ENCODE measurements around the gene MED27. TPM values are rescaled to one million over a fixed set of nuclear protein-coding genes. Genes with fewer than 3 reads are reported as not detected.

The MED27 gene
- total and polyA plus RNA-seq, 9 of the 15 experiments (the other 6 are each of a cell fraction or from before 2014, with no cell fraction given): 24.4 to 91.0 (median 36.1) TPM

DNA sequence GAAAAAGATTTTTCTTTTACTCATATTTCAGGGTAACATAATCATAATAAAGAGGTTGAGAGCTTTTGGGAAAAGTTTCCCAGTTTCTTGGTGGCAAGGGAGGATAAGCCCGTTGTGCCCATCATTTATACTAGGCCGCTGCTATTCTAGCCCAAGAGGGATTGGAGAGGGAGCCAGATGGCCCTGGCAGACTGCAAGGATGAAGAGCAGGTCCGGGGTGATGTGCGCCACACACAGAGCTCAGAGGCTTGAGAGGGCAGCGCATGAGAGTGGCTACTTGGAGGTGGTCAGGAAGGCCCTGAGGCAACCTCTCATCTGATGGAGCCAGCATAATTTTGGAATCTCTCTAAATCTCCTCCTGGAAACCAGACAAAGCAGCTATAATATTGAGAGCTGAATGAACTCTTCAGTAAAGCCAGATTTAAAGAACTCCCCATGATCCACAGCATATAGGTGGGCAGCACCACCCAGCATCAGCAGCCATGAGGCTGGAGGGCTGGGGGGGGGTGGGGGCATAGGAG, 110.1 kb downstream of the MED27 start (continued):
- TF ChIP-seq, protein P1, sequence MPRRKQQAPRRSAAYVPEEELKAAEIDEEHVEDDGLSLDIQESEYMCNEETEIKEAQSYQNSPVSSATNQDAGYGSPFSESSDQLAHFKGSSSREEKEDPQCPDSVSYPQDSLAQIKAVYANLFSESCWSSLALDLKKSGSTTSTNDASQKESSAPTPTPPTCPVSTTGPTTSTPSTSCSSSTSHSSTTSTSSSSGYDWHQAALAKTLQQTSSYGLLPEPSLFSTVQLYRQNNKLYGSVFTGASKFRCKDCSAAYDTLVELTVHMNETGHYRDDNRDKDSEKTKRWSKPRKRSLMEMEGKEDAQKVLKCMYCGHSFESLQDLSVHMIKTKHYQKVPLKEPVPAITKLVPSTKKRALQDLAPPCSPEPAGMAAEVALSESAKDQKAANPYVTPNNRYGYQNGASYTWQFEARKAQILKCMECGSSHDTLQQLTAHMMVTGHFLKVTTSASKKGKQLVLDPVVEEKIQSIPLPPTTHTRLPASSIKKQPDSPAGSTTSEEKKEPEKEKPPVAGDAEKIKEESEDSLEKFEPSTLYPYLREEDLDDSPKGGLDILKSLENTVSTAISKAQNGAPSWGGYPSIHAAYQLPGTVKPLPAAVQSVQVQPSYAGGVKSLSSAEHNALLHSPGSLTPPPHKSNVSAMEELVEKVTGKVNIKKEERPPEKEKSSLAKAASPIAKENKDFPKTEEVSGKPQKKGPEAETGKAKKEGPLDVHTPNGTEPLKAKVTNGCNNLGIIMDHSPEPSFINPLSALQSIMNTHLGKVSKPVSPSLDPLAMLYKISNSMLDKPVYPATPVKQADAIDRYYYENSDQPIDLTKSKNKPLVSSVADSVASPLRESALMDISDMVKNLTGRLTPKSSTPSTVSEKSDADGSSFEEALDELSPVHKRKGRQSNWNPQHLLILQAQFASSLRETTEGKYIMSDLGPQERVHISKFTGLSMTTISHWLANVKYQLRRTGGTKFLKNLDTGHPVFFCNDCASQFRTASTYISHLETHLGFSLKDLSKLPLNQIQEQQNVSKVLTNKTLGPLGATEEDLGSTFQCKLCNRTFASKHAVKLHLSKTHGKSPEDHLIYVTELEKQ (CRISPR knock-in tag; IDR thresholded peaks at IDR 0.05): no peak
- TF ChIP-seq MEF2A (IDR thresholded peaks at IDR 0.05; ENCODE audit: control insufficient read depth, low read depth, low read length) (no peak), SMARCA5 (IDR thresholded peaks at IDR 0.05) (no peak), ZNF239 (CRISPR knock-in tag; IDR thresholded peaks at IDR 0.05) (no peak), ZNF586 (CRISPR knock-in tag; conservative IDR thresholded peaks at IDR 0.05) (no peak), HNRNPUL1 (IDR thresholded peaks at IDR 0.05; ENCODE audit: low read length) (no peak), ZNF354B (CRISPR knock-in tag; IDR thresholded peaks at IDR 0.05) (no peak)
- TF ChIP-seq, protein P2, sequence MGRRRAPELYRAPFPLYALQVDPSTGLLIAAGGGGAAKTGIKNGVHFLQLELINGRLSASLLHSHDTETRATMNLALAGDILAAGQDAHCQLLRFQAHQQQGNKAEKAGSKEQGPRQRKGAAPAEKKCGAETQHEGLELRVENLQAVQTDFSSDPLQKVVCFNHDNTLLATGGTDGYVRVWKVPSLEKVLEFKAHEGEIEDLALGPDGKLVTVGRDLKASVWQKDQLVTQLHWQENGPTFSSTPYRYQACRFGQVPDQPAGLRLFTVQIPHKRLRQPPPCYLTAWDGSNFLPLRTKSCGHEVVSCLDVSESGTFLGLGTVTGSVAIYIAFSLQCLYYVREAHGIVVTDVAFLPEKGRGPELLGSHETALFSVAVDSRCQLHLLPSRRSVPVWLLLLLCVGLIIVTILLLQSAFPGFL (CRISPR knock-in tag; IDR thresholded peaks at IDR 0.05): no peak
- TF ChIP-seq, protein P3, sequence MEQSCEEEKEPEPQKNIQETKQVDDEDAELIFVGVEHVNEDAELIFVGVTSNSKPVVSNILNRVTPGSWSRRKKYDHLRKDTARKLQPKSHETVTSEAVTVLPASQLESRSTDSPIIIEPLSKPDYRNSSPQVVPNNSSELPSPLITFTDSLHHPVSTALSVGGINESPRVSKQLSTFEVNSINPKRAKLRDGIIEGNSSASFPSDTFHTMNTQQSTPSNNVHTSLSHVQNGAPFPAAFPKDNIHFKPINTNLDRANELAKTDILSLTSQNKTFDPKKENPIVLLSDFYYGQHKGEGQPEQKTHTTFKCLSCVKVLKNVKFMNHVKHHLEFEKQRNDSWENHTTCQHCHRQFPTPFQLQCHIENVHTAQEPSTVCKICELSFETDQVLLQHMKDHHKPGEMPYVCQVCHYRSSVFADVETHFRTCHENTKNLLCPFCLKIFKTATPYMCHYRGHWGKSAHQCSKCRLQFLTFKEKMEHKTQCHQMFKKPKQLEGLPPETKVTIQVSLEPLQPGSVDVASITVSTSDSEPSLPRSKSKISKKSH (CRISPR knock-in tag; IDR thresholded peaks at IDR 0.05): no peak

All from K562 (cell line).